ENCODE results near the gene SAMD3. TPM values are rescaled to one million over a fixed set of nuclear protein-coding genes. Genes with fewer than 3 reads are reported as not detected.

The SAMD3 gene
- total RNA-seq, 1 experiment from 2014 or later: not detected

GRCh38 chr6:130215526-130215925 lies 7.2 kb downstream of the SAMD3 start:
- no peak overlapping the region for H3K4me3 Mint-ChIP-seq (ENCODE audit: unreplicated experiment)
- H3K27me3 Mint-ChIP-seq (ENCODE audit: insufficient read depth, unreplicated experiment): no peaks in the 10 kb centered on the region
- no peaks in the 10 kb centered on the region for H3K4me1 Mint-ChIP-seq (ENCODE audit: insufficient read depth, unreplicated experiment)
- H3K27ac Mint-ChIP-seq (ENCODE audit: low read depth, unreplicated experiment): no peak overlapping the region
- POLR2A ChIA-PET: no interaction called here
- CTCF ChIA-PET: interaction anchor here (1.8 kb wide), 1 partner anchor 65 kb away, joined by 4 read pairs; no protein-coding TSS in a partner anchor
- intact Hi-C loops (cut with micrococcal nuclease): no loop called here
- BruUV-seq (replicated peaks): no TSS peak
- no peak for DNase-seq (ENCODE audit: unreplicated experiment)
- no peaks in the 10 kb centered on the region for H3K9me3 Mint-ChIP-seq (ENCODE audit: unreplicated experiment)
- no peaks in the 10 kb centered on the region for H3K36me3 Mint-ChIP-seq (ENCODE audit: insufficient read depth, unreplicated experiment)
- TF ChIP-seq, protein P1, sequence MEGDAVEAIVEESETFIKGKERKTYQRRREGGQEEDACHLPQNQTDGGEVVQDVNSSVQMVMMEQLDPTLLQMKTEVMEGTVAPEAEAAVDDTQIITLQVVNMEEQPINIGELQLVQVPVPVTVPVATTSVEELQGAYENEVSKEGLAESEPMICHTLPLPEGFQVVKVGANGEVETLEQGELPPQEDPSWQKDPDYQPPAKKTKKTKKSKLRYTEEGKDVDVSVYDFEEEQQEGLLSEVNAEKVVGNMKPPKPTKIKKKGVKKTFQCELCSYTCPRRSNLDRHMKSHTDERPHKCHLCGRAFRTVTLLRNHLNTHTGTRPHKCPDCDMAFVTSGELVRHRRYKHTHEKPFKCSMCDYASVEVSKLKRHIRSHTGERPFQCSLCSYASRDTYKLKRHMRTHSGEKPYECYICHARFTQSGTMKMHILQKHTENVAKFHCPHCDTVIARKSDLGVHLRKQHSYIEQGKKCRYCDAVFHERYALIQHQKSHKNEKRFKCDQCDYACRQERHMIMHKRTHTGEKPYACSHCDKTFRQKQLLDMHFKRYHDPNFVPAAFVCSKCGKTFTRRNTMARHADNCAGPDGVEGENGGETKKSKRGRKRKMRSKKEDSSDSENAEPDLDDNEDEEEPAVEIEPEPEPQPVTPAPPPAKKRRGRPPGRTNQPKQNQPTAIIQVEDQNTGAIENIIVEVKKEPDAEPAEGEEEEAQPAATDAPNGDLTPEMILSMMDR (IDR thresholded peaks at IDR 0.05; ENCODE audit: unreplicated experiment): no peak

GRCh38 chr6:130212215-130212874 lies 10.4 kb downstream of the SAMD3 start:
- POLR2A ChIA-PET: no interaction called here
- TF ChIP-seq, protein P1 (IDR thresholded peaks at IDR 0.05; ENCODE audit: unreplicated experiment): no peak
- intact Hi-C loops (cut with micrococcal nuclease): no loop called here
- BruUV-seq (replicated peaks): no TSS peak
- no peaks in the 10 kb centered on the region for H3K4me1 Mint-ChIP-seq (ENCODE audit: insufficient read depth, unreplicated experiment)
- H3K27ac Mint-ChIP-seq (ENCODE audit: low read depth, unreplicated experiment): no peak overlapping the region
- no peaks in the 10 kb centered on the region for H3K9me3 Mint-ChIP-seq (ENCODE audit: unreplicated experiment)
- H3K4me3 Mint-ChIP-seq (ENCODE audit: unreplicated experiment): no peak overlapping the region
- H3K27me3 Mint-ChIP-seq (ENCODE audit: insufficient read depth, unreplicated experiment): no peaks in the 10 kb centered on the region
- CTCF ChIA-PET: interaction anchor here (0.6 to 1.2 kb wide), 4 partner anchors 16 to 184 kb away, joined by 3 read pairs; no protein-coding TSS in a partner anchor
- no peaks in the 10 kb centered on the region for H3K36me3 Mint-ChIP-seq (ENCODE audit: insufficient read depth, unreplicated experiment)
- no peak for DNase-seq (ENCODE audit: unreplicated experiment)

DNA sequence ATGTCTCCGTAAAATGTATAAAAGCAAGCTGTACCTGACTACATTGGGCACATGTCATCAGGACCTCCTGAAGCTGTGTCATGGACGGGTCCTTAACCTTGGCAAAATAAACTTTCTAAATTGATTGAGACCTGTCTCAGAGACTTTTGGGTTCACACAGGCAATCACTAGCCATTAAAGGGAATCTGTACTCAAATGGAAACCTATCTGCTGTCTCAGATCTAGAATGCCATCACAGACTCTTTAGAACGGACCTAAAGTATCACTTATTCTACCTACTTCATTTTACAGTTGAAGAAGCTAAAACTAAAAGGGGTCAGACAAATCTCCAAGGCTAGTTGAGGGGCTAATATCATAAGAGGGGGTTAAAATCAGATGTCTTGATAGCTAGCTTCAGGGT lies 11.1 kb downstream of the SAMD3 start:
- Mint-ChIP-seq H3K27ac (ENCODE audit: low read depth, unreplicated experiment) (no peak overlapping the region), H3K4me1 (ENCODE audit: insufficient read depth, unreplicated experiment) (no peaks in the 10 kb centered on the region), H3K36me3 (ENCODE audit: insufficient read depth, unreplicated experiment) (no peaks in the 10 kb centered on the region), H3K9me3 (ENCODE audit: unreplicated experiment) (no peaks in the 10 kb centered on the region), H3K4me3 (ENCODE audit: unreplicated experiment) (no peak overlapping the region), H3K27me3 (ENCODE audit: insufficient read depth, unreplicated experiment) (no peaks in the 10 kb centered on the region)
- intact Hi-C loops (cut with micrococcal nuclease): no loop called here
- TF ChIP-seq, protein P1 (IDR thresholded peaks at IDR 0.05; ENCODE audit: unreplicated experiment): no peak
- CTCF ChIA-PET: no interaction called here
- no peak for DNase-seq (ENCODE audit: unreplicated experiment)
- POLR2A ChIA-PET: interaction anchor here (0.7 kb wide), 2 partner anchors 138 to 172 kb away, joined by 3 read pairs; no protein-coding TSS in a partner anchor
- no TSS peak for BruUV-seq (replicated peaks)

DNA sequence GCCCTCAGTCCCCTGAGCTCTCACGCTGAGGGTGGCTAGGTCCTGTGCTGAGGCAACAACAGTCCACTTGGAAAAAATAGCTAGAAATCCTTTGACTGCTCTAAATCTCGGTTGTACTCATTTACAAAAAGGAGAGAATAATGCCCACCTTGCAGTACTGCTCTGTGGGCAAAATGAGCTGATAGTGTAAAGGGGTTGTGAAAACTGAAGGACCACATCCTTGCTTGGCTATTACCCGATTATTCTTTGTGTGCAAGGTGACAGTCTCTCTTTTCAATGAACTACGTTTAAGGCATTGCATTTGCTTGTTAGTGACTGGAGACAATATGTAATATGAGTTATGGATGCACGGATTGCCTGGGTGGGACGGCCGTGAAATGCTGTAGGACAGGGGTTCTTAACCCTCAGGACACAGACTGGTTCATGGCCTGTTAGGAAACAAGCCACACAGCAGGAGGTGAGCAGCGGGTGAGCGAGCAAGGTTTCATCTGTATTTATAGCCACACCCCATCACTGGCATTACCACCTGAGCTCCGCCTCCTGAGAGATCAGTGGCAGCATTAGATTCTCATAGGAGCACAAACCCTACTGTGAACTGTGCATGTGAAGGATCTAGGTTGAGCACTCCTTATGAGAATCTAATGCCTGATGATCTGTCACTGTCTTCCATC lies 14.6 kb downstream of the SAMD3 start:
- no peaks in the 10 kb centered on the region for H3K9me3 Mint-ChIP-seq (ENCODE audit: unreplicated experiment)
- H3K4me1 Mint-ChIP-seq (ENCODE audit: insufficient read depth, unreplicated experiment): no peaks in the 10 kb centered on the region
- BruUV-seq (replicated peaks): no TSS peak
- H3K4me3 Mint-ChIP-seq (ENCODE audit: unreplicated experiment): no peak overlapping the region
- H3K27me3 Mint-ChIP-seq (ENCODE audit: insufficient read depth, unreplicated experiment): no peaks in the 10 kb centered on the region
- H3K36me3 Mint-ChIP-seq (ENCODE audit: insufficient read depth, unreplicated experiment): no peaks in the 10 kb centered on the region
- TF ChIP-seq, protein P1 (IDR thresholded peaks at IDR 0.05; ENCODE audit: unreplicated experiment): no peak
- CTCF ChIA-PET: no interaction called here
- no peak overlapping the region for H3K27ac Mint-ChIP-seq (ENCODE audit: low read depth, unreplicated experiment)
- intact Hi-C loops (cut with micrococcal nuclease): no loop called here
- POLR2A ChIA-PET: no interaction called here
- DNase-seq (ENCODE audit: unreplicated experiment): no peak

Data from MCF 10A (cell line).